Measurements from ENCODE around the gene SPON1. TPM values are rescaled to one million over a fixed set of nuclear protein-coding genes. Genes with fewer than 3 reads are reported as not detected.

The SPON1 gene
- total and polyA plus RNA-seq, 10 of the 15 experiments (the other 5 are each of a cell fraction or from before 2014, with no cell fraction given) = 0.13 to 1.1 (median 0.18) TPM; not detected in 5

- no TSS peak for BruUV-seq (replicated peaks)
- Histone ChIP-seq H3K79me2 (ENCODE audit: control insufficient read depth, insufficient read depth, low read length) (no peaks in the 10 kb centered on the region), H4K20me1 (ENCODE audit: control insufficient read depth, insufficient read depth) (no peaks in the 10 kb centered on the region), H3K4me2 (ENCODE audit: control insufficient read depth, insufficient read depth) (no peak overlapping the region), H3K9ac (ENCODE audit: control insufficient read depth, insufficient read depth, low read length) (no peak overlapping the region), H3K9me3 (replicated peaks; ENCODE audit: control insufficient read depth, insufficient read depth, low read length) (no peaks in the 10 kb centered on the region), H3K4me3 (no peak overlapping the region), H3K27ac (ENCODE audit: control insufficient read depth, insufficient read depth) (no peak overlapping the region), H3K4me1 (ENCODE audit: control insufficient read depth, insufficient read depth, low read length) (no peaks in the 10 kb centered on the region), H2AFZ (ENCODE audit: control insufficient read depth, low read depth, low read length) (no peak overlapping the region), H3K27me3 (replicated peaks in 1 of 2; ENCODE audit: control insufficient read depth in 2 of 2, insufficient read depth in 2 of 2, low read length in 1 of 2) (no peaks in the 10 kb centered on the region; a peak in 2 of 4 replicates), H3K36me3 (ENCODE audit: control insufficient read depth in 2 of 2, insufficient read depth in 2 of 2, low read length in 1 of 2) (no peaks in the 10 kb centered on the region; a peak in 1 of 4 replicates)
- SMC1A ChIA-PET (ENCODE audit: uncharacterized antibody, unreplicated experiment) = interaction anchor here (0.5 kb wide), 1 partner anchor 189 kb away, joined by 3 read pairs; no protein-coding TSS in a partner anchor
- RAD21 ChIA-PET (ENCODE audit: unreplicated experiment) = no interaction called here
- FAIRE-seq (no peak), ATAC-seq (no peak), DNase-seq (ENCODE audit: low read depth, low spot score) (no peak)
- WGBS (ENCODE audit: insufficient coverage, insufficient replicate concordance, low lambda C conversion rate, missing lambda C conversion rate) = 7% methylated on average over 3 of the region's 3 CpGs
- intact Hi-C loops (cut with micrococcal nuclease; ENCODE audit: unreplicated experiment) (no loop called here), in situ Hi-C loops (cut with MboI) (no loop called here)
- POLR2A ChIA-PET = no interaction called here
- CTCF ChIA-PET = no interaction called here
- TF ChIP-seq POU2F2 (IDR thresholded peaks at IDR 0.05; ENCODE audit: borderline replicate concordance, low read depth, low read length) = no peak
These were observed 59.7 kb downstream of the SPON1 start for GRCh38 chr11:14022251-14022650.

GRCh38 chr11:14022821-14023220 lies 60.3 kb downstream of the SPON1 start:
- CTCF ChIA-PET = no interaction called here
- no peak overlapping the region for H2AFZ ChIP-seq (ENCODE audit: control insufficient read depth, low read depth, low read length)
- no peak overlapping the region for H3K4me2 ChIP-seq (ENCODE audit: control insufficient read depth, insufficient read depth)

More at GRCh38 chr11:14022821-14023220, 60.3 kb downstream of the SPON1 start:
- ChIA-PET POLR2A (no interaction called here), RAD21 (ENCODE audit: unreplicated experiment) (no interaction called here), SMC1A (ENCODE audit: uncharacterized antibody, unreplicated experiment) (no interaction called here)
- Histone ChIP-seq H4K20me1 (ENCODE audit: control insufficient read depth, insufficient read depth) (no peaks in the 10 kb centered on the region), H3K9me3 (replicated peaks; ENCODE audit: control insufficient read depth, insufficient read depth, low read length) (no peaks in the 10 kb centered on the region), H3K27me3 (replicated peaks in 1 of 2; ENCODE audit: control insufficient read depth in 2 of 2, insufficient read depth in 2 of 2, low read length in 1 of 2) (no peaks in the 10 kb centered on the region; a peak in 2 of 4 replicates), H3K4me1 (ENCODE audit: control insufficient read depth, insufficient read depth, low read length) (no peaks in the 10 kb centered on the region), H3K79me2 (ENCODE audit: control insufficient read depth, insufficient read depth, low read length) (no peaks in the 10 kb centered on the region), H3K9ac (ENCODE audit: control insufficient read depth, insufficient read depth, low read length) (no peak overlapping the region), H3K27ac (ENCODE audit: control insufficient read depth, insufficient read depth) (no peak overlapping the region), H3K36me3 (ENCODE audit: control insufficient read depth in 2 of 2, insufficient read depth in 2 of 2, low read length in 1 of 2) (no peaks in the 10 kb centered on the region; a peak in 1 of 4 replicates), H3K4me3 (no peak overlapping the region)
- no TSS peak for BruUV-seq (replicated peaks)
- in situ Hi-C loops (cut with MboI) = no loop called here
- intact Hi-C loops (cut with micrococcal nuclease; ENCODE audit: unreplicated experiment) = no loop called here
- DNase-seq (ENCODE audit: low read depth, low spot score) (no peak), FAIRE-seq (no peak), ATAC-seq (no peak)
- TF ChIP-seq MXI1 (IDR thresholded peaks at IDR 0.05; ENCODE audit: low read depth, low read length) (no peak), KLF5 (IDR thresholded peaks at IDR 0.05; ENCODE audit: partially characterized antibody) (no peak), FOXM1 (IDR thresholded peaks at IDR 0.05; ENCODE audit: low read depth, low read length) (no peak), DPF2 (IDR thresholded peaks at IDR 0.05) (no peak), ATF2 (IDR thresholded peaks at IDR 0.05; ENCODE audit: low read length) (no peak), NR2F1 (conservative IDR thresholded peaks at IDR 0.05) (no peak), EP300 (IDR thresholded peaks at IDR 0.05; ENCODE audit: borderline replicate concordance in 1 of 2, control insufficient read depth in 1 of 2, low read depth in 2 of 2, low read length in 2 of 2) (no peak), FOS (IDR thresholded peaks at IDR 0.05; ENCODE audit: borderline replicate concordance, extremely low read depth, insufficient read length) (no peak)
- 28% methylated on average over 6 of the region's 6 CpGs for WGBS (ENCODE audit: insufficient coverage, insufficient replicate concordance, low lambda C conversion rate, missing lambda C conversion rate)
